ENCODE data around the gene VEGFB. TPM values are rescaled to one million over a fixed set of nuclear protein-coding genes. Genes with fewer than 3 reads are reported as not detected.
A peak's percentile ranks its signal among the peaks of the same experiment; 100 is the strongest.

Gene VEGFB
- total and polyA plus RNA-seq, 2 of the 8 experiments (the other 6 are each of a cell fraction or from before 2014, with no cell fraction given) = 9.3 to 49.6 TPM

- TF ChIP-seq ASH2L (IDR thresholded peaks at IDR 0.05; ENCODE audit: low read length) (peak; percentile 41), EGR1 (IDR thresholded peaks at IDR 0.05; ENCODE audit: borderline replicate concordance, low read depth, low read length) (peak; percentile 70; the same call in 1 of the 2 replicates), SIRT6 (IDR thresholded peaks at IDR 0.05; ENCODE audit: low read length) (no peak), SIX5 (IDR thresholded peaks at IDR 0.05; ENCODE audit: low read depth, low read length) (no peak), POLR2A (IDR thresholded peaks at IDR 0.05; ENCODE audit: control extremely low read depth in 1 of 2, low read depth in 2 of 2, low read length in 2 of 2) (peak in 1 of 2 experiments; percentile 81; a peak in 2 of 3 replicates), CEBPB (IDR thresholded peaks at IDR 0.05; ENCODE audit: low read depth, low read length) (no peak), TAF7 (optimal IDR thresholded peaks at IDR 0.05; ENCODE audit: borderline replicate concordance, low read depth, low read length) (peak; percentile 26), RNF2 (IDR thresholded peaks at IDR 0.05; ENCODE audit: borderline replicate concordance, low read depth, low read length, missing control alignments, poor library complexity, severe bottlenecking) (no peak), CBX8 (IDR thresholded peaks at IDR 0.05; ENCODE audit: borderline replicate concordance, low read depth, low read length) (no peak), MAFK (IDR thresholded peaks at IDR 0.05; ENCODE audit: low read depth, low read length) (no peak), RAD21 (IDR thresholded peaks at IDR 0.05 in 1 of 2, conservative IDR thresholded peaks at IDR 0.05 in 1 of 2; ENCODE audit: low read depth in 2 of 2, low read length in 2 of 2) (no peak), ZNF274 (IDR thresholded peaks at IDR 0.05; ENCODE audit: borderline replicate concordance, extremely low read depth, low read length) (no peak), EP300 (IDR thresholded peaks at IDR 0.05; ENCODE audit: borderline replicate concordance in 1 of 2, low read depth in 2 of 2, low read length in 2 of 2) (no peak), TBP (IDR thresholded peaks at IDR 0.05; ENCODE audit: low read depth, low read length) (peak; percentile 87), JUN (IDR thresholded peaks at IDR 0.05; ENCODE audit: low read depth, low read length) (no peak), RBBP5 (IDR thresholded peaks at IDR 0.05; ENCODE audit: borderline replicate concordance, low read depth, low read length) (no peak), SAP30 (IDR thresholded peaks at IDR 0.05; ENCODE audit: insufficient read depth, insufficient replicate concordance, low read length) (peak; percentile 50), RXRA (IDR thresholded peaks at IDR 0.05; ENCODE audit: insufficient read depth, low read depth, low read length) (no peak), RFX5 (IDR thresholded peaks at IDR 0.05; ENCODE audit: borderline replicate concordance, low read depth, low read length) (no peak), SIN3A (conservative IDR thresholded peaks at IDR 0.05 in 1 of 2, IDR thresholded peaks at IDR 0.05 in 1 of 2; ENCODE audit: low read depth in 1 of 2, low read length in 2 of 2) (peak in 1 of 2 experiments; percentile 29; a peak in 1 of 4 replicates), HDAC6 (IDR thresholded peaks at IDR 0.05; ENCODE audit: low read depth, low read length) (no peak)
These were observed 6.3 kb downstream of the VEGFB start, which contains the start of gene FKBP2 (continued) for GRCh38 chr11:64240435-64241240.

All from H1 (cell line).